MCF 10A (cell line): Measurements from ENCODE around the gene RBPJL. TPM values are rescaled to one million over a fixed set of nuclear protein-coding genes. Genes with fewer than 3 reads are reported as not detected.

ENCODE experiments used
- BruUV-seq: library from RNA; stranded (reverse); fragments of 400-500 nt; replicated peaks from 2 replicates; lab custom pipeline; 2021; lab: Mats Ljungman, UMichigan
- CTCF ChIA-PET: fragments of 300-600 bp; sonication (Branson Sonifier 250); formaldehyde crosslinking; extraction: SDS; loops from one replicate; lab custom pipeline; 2021; ENCODE audit warnings: antibody characterized with exemption, inconsistent platforms; lab: Yijun Ruan, JAX
- POLR2A ChIA-PET: fragments of 300-600, 350-650 bp; sonication (Branson Sonifier 250); formaldehyde crosslinking; extraction: SDS; loops from one replicate; lab custom pipeline; 2020; ENCODE audit warnings: antibody characterized with exemption, inconsistent platforms; lab: Yijun Ruan, JAX
- DNase-seq: peaks from one replicate; pipeline ENCODE4 v3.0.0-alpha.2; 2018; ENCODE audit not compliant: unreplicated experiment
- H3K27ac Mint-ChIP-seq: one replicate; pipeline ENCODE4 v1.8.0; 2022; ENCODE audit warnings: mild to moderate bottlenecking, low read depth, mixed read lengths; ENCODE audit not compliant: unreplicated experiment
- H3K27me3 Mint-ChIP-seq: one replicate; pipeline ENCODE4 v1.8.0; 2022; ENCODE audit warnings: mixed read lengths; ENCODE audit not compliant: insufficient read depth, unreplicated experiment
- H3K36me3 Mint-ChIP-seq: one replicate; pipeline ENCODE4 v1.8.0; 2022; ENCODE audit warnings: mild to moderate bottlenecking, moderate library complexity, mixed read lengths; ENCODE audit not compliant: insufficient read depth, unreplicated experiment
- H3K4me1 Mint-ChIP-seq: one replicate; pipeline ENCODE4 v1.8.0; 2022; ENCODE audit warnings: mixed read lengths; ENCODE audit not compliant: insufficient read depth, unreplicated experiment
- H3K4me3 Mint-ChIP-seq: one replicate; pipeline ENCODE4 v1.8.0; 2022; ENCODE audit warnings: mild to moderate bottlenecking, moderate library complexity, mixed read lengths; ENCODE audit not compliant: unreplicated experiment
- H3K9me3 Mint-ChIP-seq: one replicate; pipeline ENCODE4 v1.8.0; 2022; ENCODE audit warnings: mixed read lengths; ENCODE audit not compliant: unreplicated experiment
- CTCF ChIP-seq: fragments of 200-600 bp; IDR thresholded peaks from one replicate; pipeline ENCODE4 v1.8.0; 2022; ENCODE audit warnings: antibody characterized with exemption, mild to moderate bottlenecking; ENCODE audit not compliant: unreplicated experiment
- intact Hi-C: fragments of 100-400 bp; cut with micrococcal nuclease; formaldehyde crosslinking; loops from 2 replicates; pipeline ENCODE4 v1.14.1; 2022
- total RNA-seq: library from RNA; stranded (reverse); gene quantifications from 2 replicates; pipeline ENCODE4 v1.2.3, GENCODE V29; 2022

The RBPJL gene
- total RNA-seq, 1 experiment from 2014 or later = not detected

- CTCF ChIA-PET = interaction anchor here (0.6 to 12.8 kb wide), 5 partner anchors 10 to 621 kb away, joined by 3 to 123 read pairs (median 5); no protein-coding TSS in a partner anchor
Observed at GRCh38 chr20:45366192-45366591, 59.6 kb downstream of the RBPJL start.

GRCh38 chr20:45366631-45367030, 60.0 kb downstream of the RBPJL start:
- Mint-ChIP-seq H3K27ac (no peak overlapping the region), H3K27me3 (no peaks in the 10 kb centered on the region), H3K4me3 (no peak overlapping the region), H3K36me3 (peaks cover 42% of the 10 kb centered on the region), H3K4me1 (peaks cover 7% of the 10 kb centered on the region), H3K9me3 (no peaks in the 10 kb centered on the region)
- ChIA-PET POLR2A (interaction anchor here (0.7 to 34.6 kb wide), 5 partner anchors 8 to 49 kb away, joined by 3 to 1328 read pairs (median 4); partner anchors contain the start of genes PIGT and SDC4), CTCF (interaction anchor here (0.6 to 12.8 kb wide), 5 partner anchors 14 to 621 kb away, joined by 3 to 123 read pairs (median 5); no protein-coding TSS in a partner anchor)
- TF ChIP-seq CTCF = no peak
- intact Hi-C loops = no loop called here
- DNase-seq = no peak
- BruUV-seq = no TSS peak

More at GRCh38 chr20:45366192-45366591, 59.6 kb downstream of the RBPJL start:
- POLR2A ChIA-PET = interaction anchor here (0.7 to 34.6 kb wide), 5 partner anchors 8 to 49 kb away, joined by 3 to 1328 read pairs (median 4); partner anchors contain the start of genes PIGT and SDC4
- H3K4me1 Mint-ChIP-seq = peaks cover 7% of the 10 kb centered on the region
- H3K9me3 Mint-ChIP-seq = no peaks in the 10 kb centered on the region
- intact Hi-C loops = no loop called here
- peaks cover 42% of the 10 kb centered on the region for H3K36me3 Mint-ChIP-seq
- no peaks in the 10 kb centered on the region for H3K27me3 Mint-ChIP-seq
- H3K4me3 Mint-ChIP-seq = no peak overlapping the region
- no peak overlapping the region for H3K27ac Mint-ChIP-seq
- TF ChIP-seq CTCF = no peak
- no TSS peak for BruUV-seq
- DNase-seq = no peak

GRCh38 chr20:45367126-45367525, 60.5 kb downstream of the RBPJL start:
- no peak for DNase-seq
- no peak for TF ChIP-seq CTCF
- Mint-ChIP-seq H3K36me3 (peaks cover 42% of the 10 kb centered on the region), H3K27ac (no peak overlapping the region), H3K4me1 (peaks cover 7% of the 10 kb centered on the region), H3K9me3 (no peaks in the 10 kb centered on the region), H3K4me3 (no peak overlapping the region), H3K27me3 (no peaks in the 10 kb centered on the region)
- POLR2A ChIA-PET = interaction anchor here (1.1 to 34.6 kb wide), 3 partner anchors 20 to 31 kb away, joined by 3 to 1328 read pairs (median 7); partner anchors contain the start of gene SDC4
- BruUV-seq = no TSS peak
- CTCF ChIA-PET = interaction anchor here (0.8 to 12.8 kb wide), 4 partner anchors 14 to 404 kb away, joined by 3 to 123 read pairs (median 4); no protein-coding TSS in a partner anchor
- intact Hi-C loops = no loop called here

Other genes with a start within 250 kb of the RBPJL start
- gene KCNS1, start 205.7 kb upstream of the RBPJL start, total RNA-seq = not detected in 2 replicates
- not detected in 2 replicates for gene WFDC5, start 191.7 kb upstream of the RBPJL start, total RNA-seq
- gene WFDC12, start 182.4 kb upstream of the RBPJL start, total RNA-seq = not detected in 2 replicates
- gene PI3, start 131.9 kb upstream of the RBPJL start, total RNA-seq = 1.0 and 2.8 TPM in 2 replicates
- not detected in 2 replicates for gene SEMG1, start 99.8 kb upstream of the RBPJL start, total RNA-seq
- gene SEMG2, start 85.5 kb upstream of the RBPJL start, total RNA-seq = not detected in 2 replicates
- gene SLPI, start 52.3 kb upstream of the RBPJL start, total RNA-seq = 273 and 284 TPM in 2 replicates
- 0.20 TPM in 1 of 2 replicates, not detected in the other for gene MATN4, start 1.5 kb downstream of the RBPJL start, total RNA-seq
- 180 and 209 TPM in 2 replicates for gene SDC4, start 41.6 kb downstream of the RBPJL start, total RNA-seq
- gene SYS1, start 56.3 kb downstream of the RBPJL start, total RNA-seq = 19.1 and 28.2 TPM in 2 replicates
- not detected in 2 replicates for gene TP53TG5, start 71.5 kb downstream of the RBPJL start, total RNA-seq
- gene DBNDD2, start 101.4 kb downstream of the RBPJL start, total RNA-seq = 9.1 and 13.0 TPM in 2 replicates
- gene PIGT, start 109.3 kb downstream of the RBPJL start, total RNA-seq = 79.4 and 84.3 TPM in 2 replicates
- gene WFDC2, start 162.9 kb downstream of the RBPJL start, total RNA-seq = not detected in 2 replicates
- not detected in 2 replicates for gene SPINT3, start 208.8 kb downstream of the RBPJL start, total RNA-seq
- gene WFDC6, start 232.6 kb downstream of the RBPJL start, total RNA-seq = not detected in 2 replicates
- not detected in 2 replicates for gene EPPIN, start 240.6 kb downstream of the RBPJL start, total RNA-seq